GM12878 (cell line): ENCODE measurements around the gene IGSF6. TPM values are rescaled to one million over a fixed set of nuclear protein-coding genes. Genes with fewer than 3 reads are reported as not detected.
A peak's percentile ranks its signal among the peaks of the same experiment; 100 is the strongest.
"Not testable (repeated sequence)": the region's sequence is repeated elsewhere in the genome, so short reads cannot be mapped to it uniquely, and the experiment has no call there.

ENCODE experiments used
- ATAC-seq: fragments of 200-7000 bp; cut with Tn5 transposase; 3 replicates; pipeline ENCODE4 v1.9.1; 2020; ENCODE audit warnings: mild to moderate bottlenecking, moderate library complexity
- BruUV-seq: library from RNA; stranded (reverse); fragments of 400-500 nt; replicated peaks from 2 replicates; lab custom pipeline; 2021; lab: Mats Ljungman, UMichigan
- CTCF ChIA-PET: fragments of 300-600 bp; sonication (Branson Sonifier 250); formaldehyde crosslinking; extraction: SDS; loops from one replicate; lab custom pipeline; 2021; ENCODE audit warnings: inconsistent platforms; lab: Yijun Ruan, JAX
- POLR2A ChIA-PET: fragments of 350-600 bp; formaldehyde crosslinking; extraction: SDS; loops from one replicate; lab custom pipeline; 2021; ENCODE audit warnings: inconsistent platforms; lab: Charles Lee
- RAD21 ChIA-PET: fragments of 300-600 bp; sonication (Branson Sonifier 250); formaldehyde crosslinking; loops from one replicate; lab custom pipeline; 2023; ENCODE audit warnings: antibody characterized with exemption; ENCODE audit not compliant: unreplicated experiment; lab: Charles Lee
- SMC1A ChIA-PET: fragments of 300-600 bp; sonication (Branson Sonifier 250); formaldehyde crosslinking; loops from one replicate; lab custom pipeline; 2023; ENCODE audit not compliant: unreplicated experiment, uncharacterized antibody; lab: Charles Lee
- DNase-seq: peaks from one replicate; pipeline ENCODE4 v3.0.0-alpha.2; 2011; ENCODE audit warnings: low read depth, low spot score
- FAIRE-seq: peaks from 3 replicates; lab custom pipeline; 2011; peaks lifted over from hg19 to GRCh38; lab: Jason Lieb, UNC
- H2AFZ ChIP-seq: 2 replicates; pipeline ENCODE4 v1.6.0; 2011; ENCODE audit warnings: low read depth, low read length, control low read depth; ENCODE audit not compliant: control insufficient read depth
- H3K27ac ChIP-seq: 2 replicates; pipeline ENCODE4 v1.5.1; 2011; ENCODE audit warnings: control low read depth; ENCODE audit not compliant: control insufficient read depth, insufficient read depth
- H3K27me3 ChIP-seq, 2 experiments: replicated peaks in 1 of 2; 2 replicates each; pipeline versions ENCODE4 v1.6.0 to v1.6.1; 2011; ENCODE audit warnings: low read length in 1 of 2; ENCODE audit not compliant: control insufficient read depth in 2 of 2, insufficient read depth in 2 of 2
- H3K36me3 ChIP-seq, 2 experiments: 2 replicates each; pipeline ENCODE4 v1.5.1; 2011; ENCODE audit warnings: low read length in 1 of 2; ENCODE audit not compliant: control insufficient read depth in 2 of 2, insufficient read depth in 2 of 2
- H3K4me1 ChIP-seq: 2 replicates; pipeline ENCODE4 v1.6.1; 2011; ENCODE audit warnings: mild to moderate bottlenecking, low read length, moderate library complexity, mixed read lengths; ENCODE audit not compliant: control insufficient read depth, insufficient read depth
- H3K4me2 ChIP-seq: 2 replicates; pipeline ENCODE4 v1.6.0; 2011; ENCODE audit warnings: control low read depth; ENCODE audit not compliant: control insufficient read depth, insufficient read depth
- H3K4me3 ChIP-seq: fragments of 200-600 bp; sonication (generic); 2 replicates; pipeline ENCODE4 v1.5.1; 2016
- H3K79me2 ChIP-seq: 2 replicates; pipeline ENCODE4 v1.6.0; 2011; ENCODE audit warnings: low read length; ENCODE audit not compliant: control insufficient read depth, insufficient read depth
- H3K9ac ChIP-seq: 2 replicates; pipeline ENCODE4 v1.8.0; 2011; ENCODE audit warnings: low read length, control low read depth, mixed read lengths; ENCODE audit not compliant: control insufficient read depth, insufficient read depth
- H3K9me3 ChIP-seq: replicated peaks from 3 replicates; pipeline ENCODE4 v1.5.1; 2011; ENCODE audit warnings: mild to moderate bottlenecking, low read length; ENCODE audit not compliant: control insufficient read depth, insufficient read depth
- H4K20me1 ChIP-seq: 2 replicates; pipeline ENCODE4 v1.6.0; 2011; ENCODE audit not compliant: control insufficient read depth, insufficient read depth
- ATF2 ChIP-seq: IDR thresholded peaks from 2 replicates; pipeline ENCODE4 v1.6.1; 2012; ENCODE audit warnings: low read length, inconsistent platforms
- BRCA1 ChIP-seq: IDR thresholded peaks from 2 replicates; pipeline ENCODE4 v1.6.1; 2011; ENCODE audit warnings: low read depth, low read length, improper control_type of control experiment
- CBFB ChIP-seq: IDR thresholded peaks from 2 replicates; pipeline ENCODE4 v1.6.1; 2016; ENCODE audit warnings: antibody characterized with exemption, low read depth
- CHD4 ChIP-seq: fragments of 200-600 bp; sonication (generic); IDR thresholded peaks from 2 replicates; pipeline ENCODE4 v1.6.1; 2016; ENCODE audit warnings: mild to moderate bottlenecking
- EED ChIP-seq: sonication (generic); IDR thresholded peaks from 2 replicates; pipeline ENCODE4 v1.6.1; 2016; ENCODE audit warnings: antibody characterized with exemption, low read depth
- NFYB ChIP-seq: IDR thresholded peaks from 2 replicates; pipeline ENCODE4 v1.6.1; 2011; ENCODE audit warnings: low read depth, mild to moderate bottlenecking, low read length, improper control_type of control experiment, moderate library complexity; ENCODE audit not compliant: insufficient read depth
- YBX1 ChIP-seq: fragments of 450-650 bp; IDR thresholded peaks from 2 replicates; pipeline ENCODE4 v1.6.1; 2016; ENCODE audit warnings: antibody characterized with exemption
- ZBED1 ChIP-seq: IDR thresholded peaks from 2 replicates; pipeline ENCODE4 v1.6.1; 2016; ENCODE audit warnings: borderline replicate concordance
- whole genome bisulfite sequencing: methylation state at CpG from one replicate; pipeline ENCODE4 v1.1.6; 2016; ENCODE audit warnings: low lambda C conversion rate; ENCODE audit not compliant: insufficient replicate concordance, insufficient coverage; ENCODE audit errors: missing lambda C conversion rate; 5-methylcytosine and 5-hydroxymethylcytosine counted together
- in situ Hi-C: fragments of 300-500 bp; cut with MboI; formaldehyde crosslinking; loops from 9 replicates; pipeline ENCODE4 v1.14.3; 2018; ENCODE audit warnings: mixed read lengths
- intact Hi-C: fragments of 100-400 bp; cut with micrococcal nuclease; formaldehyde crosslinking; loops from one replicate; pipeline ENCODE4 v1.14.2; 2022; ENCODE audit not compliant: unreplicated experiment
- polyA plus RNA-seq, 11 experiments: library from polyadenylated mRNA; depleted of rRNA in 4 of 11; unstranded in 6 of 11; stranded (reverse) in 5 of 11; fragments of >200 nt; fragmentation: Nextera tagmentation in 4 of 11; fragmentation: Illumina TruSeq in 1 of 11; extraction: Ambion mirVana in 4 of 11; extraction: Trizol in 1 of 11; gene quantifications; 1 replicate in 1 of 11; 2 replicates in 10 of 11; pipeline versions ENCODE4 v1.2.1 to v1.2.3, GENCODE V29; 2011 to 2016; ENCODE audit warnings: inconsistent platforms in 2 of 11, missing spikeins in 2 of 11, low read depth in 1 of 11
- total RNA-seq, 4 experiments: library from RNA; depleted of rRNA in 3 of 4; stranded (reverse); fragments of >200 nt in 3 of 4; fragmentation: Illumina TruSeq in 1 of 4; extraction: Trizol in 1 of 4; gene quantifications; 2 replicates each; pipeline versions ENCODE4 v1.2.1 to v1.2.3, GENCODE V29; 2013 to 2021

Gene IGSF6
- total and polyA plus RNA-seq, 10 of the 15 experiments (the other 5 are each of a cell fraction or from before 2014, with no cell fraction given): 0.32 to 1.2 (median 0.72) TPM

- CTCF ChIA-PET: interaction anchor here (0.6 kb wide), 1 partner anchor 1441 kb away, joined by 3 read pairs; no protein-coding TSS in a partner anchor
- not testable (repeated sequence) for BruUV-seq
Measured at GRCh38 chr16:21629616-21630539, 22.5 kb downstream of the IGSF6 start.

GRCh38 chr16:21628772-21629171 lies 23.6 kb downstream of the IGSF6 start:
- no peaks in the 10 kb centered on the region; the same call in 1 of the 2 replicates for H3K4me1 ChIP-seq
- H3K27ac ChIP-seq: no peak overlapping the region
- no peaks in the 10 kb centered on the region for H3K79me2 ChIP-seq
- WGBS: 94% methylated on average over 3 of the region's 5 CpGs
- no peaks in the 10 kb centered on the region; the same call in 1 of the 2 replicates for H4K20me1 ChIP-seq
- FAIRE-seq (no peak), ATAC-seq (no peak), DNase-seq (no peak)
- BruUV-seq: no TSS peak
- ChIA-PET SMC1A (interaction anchor here (1.5 kb wide), 1 partner anchor 13 kb away, joined by 4 read pairs; no protein-coding TSS in a partner anchor), CTCF (no interaction called here), RAD21 (no interaction called here), POLR2A (no interaction called here)
- intact Hi-C loops: no loop called here
- H3K27me3 ChIP-seq: no peaks in the 10 kb centered on the region
- TF ChIP-seq BRCA1: no peak
- no peak for TF ChIP-seq YBX1
- TF ChIP-seq CBFB: no peak
- TF ChIP-seq ZBED1: no peak
- TF ChIP-seq ATF2: no peak
- TF ChIP-seq EED: no peak
- TF ChIP-seq CHD4: no peak
- in situ Hi-C loops: no loop called here
- no peak overlapping the region for H3K4me2 ChIP-seq
- no peak overlapping the region for H2AFZ ChIP-seq
- H3K4me3 ChIP-seq: no peak overlapping the region
- peaks cover 2 to 8% of the 10 kb centered on the region in 2 experiments; a peak in 3 of 4 replicates for H3K36me3 ChIP-seq
- no peak overlapping the region for H3K9ac ChIP-seq
- H3K9me3 ChIP-seq: no peaks in the 10 kb centered on the region; the same call in 2 of the 3 replicates

More at GRCh38 chr16:21629616-21630539, 22.5 kb downstream of the IGSF6 start:
- 99% methylated on average over 37 of the region's 37 CpGs for WGBS
- H2AFZ ChIP-seq, DNase-seq, SMC1A ChIA-PET, H3K4me1 ChIP-seq, ATAC-seq, H3K9ac ChIP-seq, RAD21 ChIA-PET, H4K20me1 ChIP-seq, POLR2A ChIA-PET, in situ Hi-C loops, H3K36me3 ChIP-seq, H3K4me2 ChIP-seq, intact Hi-C loops, H3K27ac ChIP-seq, H3K9me3 ChIP-seq, H3K79me2 ChIP-seq, H3K4me3 ChIP-seq, FAIRE-seq, H3K27me3 ChIP-seq: not testable (repeated sequence)
- TF ChIP-seq NFYB: peak; percentile 78
- TF ChIP-seq, all 136 proteins: peak for 1; not testable (repeated sequence) for 135
